OCI-LY3 (cell line): ENCODE data around the gene UBE3B.

Experiments
- CTCF ChIP-seq: fragments of 200-600, 300-600 bp; sonication (generic); IDR thresholded peaks from 2 replicates; pipeline ENCODE4 v1.5.1; 2014; ENCODE audit warnings: antibody characterized with exemption, low read length, low read depth
- EZH2phosphoT487 ChIP-seq: fragments of 200-600 bp; shearing (Covaris generic); IDR thresholded peaks from 2 replicates; pipeline ENCODE4 v1.6.1; 2018; ENCODE audit warnings: antibody characterized with exemption, mixed run types, low read depth

GRCh38 chr12:109548258-109548657 lies 70.8 kb downstream of the UBE3B start:
- TF ChIP-seq CTCF = no peak
- no peak for TF ChIP-seq EZH2phosphoT487
